ENCODE data around the gene TADA2A.

TADA2A gene

DNA sequence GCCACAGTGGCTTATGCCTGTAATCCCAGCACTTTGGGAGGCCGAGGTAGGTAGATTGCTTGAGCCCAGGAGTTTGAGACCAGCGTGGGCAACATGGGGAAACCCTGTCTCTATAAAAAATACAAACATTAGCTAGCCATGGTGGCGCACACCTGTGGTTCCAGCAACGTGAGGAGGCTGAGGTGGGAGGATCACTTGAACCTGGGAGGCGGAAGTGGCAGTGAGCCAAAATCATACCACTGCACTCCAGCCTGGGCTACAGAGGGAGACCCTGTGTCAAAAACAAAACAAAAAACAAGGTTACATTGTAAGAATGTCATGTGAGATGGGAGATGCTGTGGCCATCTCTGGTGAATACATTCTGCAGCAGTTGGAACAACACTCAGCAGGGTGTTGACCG is 96.5 kb downstream of the TADA2A start:
- H3K36me3 ChIP-seq (ENCODE audit: insufficient read depth): no peaks in the 10 kb centered on the region
- H3K79me2 ChIP-seq (ENCODE audit: insufficient read depth, low read depth): peaks cover 10% of the 10 kb centered on the region; the same call in 1 of the 2 replicates
- H2AFZ ChIP-seq (ENCODE audit: low read depth): no peak overlapping the region
- peaks cover 10% of the 10 kb centered on the region for H3K4me1 ChIP-seq (ENCODE audit: low read depth, poor library complexity, severe bottlenecking)
- no peak overlapping the region for H3K9ac ChIP-seq
- no peak overlapping the region for H3K4me3 ChIP-seq (IDR thresholded peaks at IDR 0.05; ENCODE audit: insufficient read depth, low read depth, low read length)
- H3K27ac ChIP-seq: no peak overlapping the region
- TF ChIP-seq, protein P1, sequence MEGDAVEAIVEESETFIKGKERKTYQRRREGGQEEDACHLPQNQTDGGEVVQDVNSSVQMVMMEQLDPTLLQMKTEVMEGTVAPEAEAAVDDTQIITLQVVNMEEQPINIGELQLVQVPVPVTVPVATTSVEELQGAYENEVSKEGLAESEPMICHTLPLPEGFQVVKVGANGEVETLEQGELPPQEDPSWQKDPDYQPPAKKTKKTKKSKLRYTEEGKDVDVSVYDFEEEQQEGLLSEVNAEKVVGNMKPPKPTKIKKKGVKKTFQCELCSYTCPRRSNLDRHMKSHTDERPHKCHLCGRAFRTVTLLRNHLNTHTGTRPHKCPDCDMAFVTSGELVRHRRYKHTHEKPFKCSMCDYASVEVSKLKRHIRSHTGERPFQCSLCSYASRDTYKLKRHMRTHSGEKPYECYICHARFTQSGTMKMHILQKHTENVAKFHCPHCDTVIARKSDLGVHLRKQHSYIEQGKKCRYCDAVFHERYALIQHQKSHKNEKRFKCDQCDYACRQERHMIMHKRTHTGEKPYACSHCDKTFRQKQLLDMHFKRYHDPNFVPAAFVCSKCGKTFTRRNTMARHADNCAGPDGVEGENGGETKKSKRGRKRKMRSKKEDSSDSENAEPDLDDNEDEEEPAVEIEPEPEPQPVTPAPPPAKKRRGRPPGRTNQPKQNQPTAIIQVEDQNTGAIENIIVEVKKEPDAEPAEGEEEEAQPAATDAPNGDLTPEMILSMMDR (conservative IDR thresholded peaks at IDR 0.05; ENCODE audit: low read depth, low read length): no peak
- H4K20me1 ChIP-seq (ENCODE audit: insufficient read depth): no peaks in the 10 kb centered on the region
- no peaks in the 10 kb centered on the region for H3K27me3 ChIP-seq (ENCODE audit: insufficient read depth, low read depth)
- H3K4me2 ChIP-seq: no peak overlapping the region

DNA sequence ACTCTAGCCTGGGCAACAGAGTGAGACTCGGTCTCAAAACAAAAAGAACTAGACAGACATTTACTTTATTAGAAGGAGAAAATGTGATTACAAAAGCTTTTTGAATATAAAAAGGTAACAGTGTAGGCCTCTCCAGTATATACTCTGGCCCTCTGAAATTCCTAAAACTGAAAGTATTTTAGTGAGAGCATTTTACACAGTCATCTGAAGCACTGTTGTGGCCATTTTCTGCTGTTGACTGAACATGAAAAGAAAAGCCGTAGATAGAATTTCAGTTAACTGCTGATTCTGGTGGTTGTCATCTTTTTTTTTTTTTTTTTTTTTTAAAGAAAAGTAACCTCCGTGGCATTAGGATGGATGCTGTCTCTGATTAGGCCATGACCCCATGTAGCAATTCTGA is 98.6 kb downstream of the TADA2A start:
- H3K79me2 ChIP-seq (ENCODE audit: insufficient read depth, low read depth): peaks cover under 1% of the 10 kb centered on the region; the same call in 1 of the 2 replicates
- peaks cover 10% of the 10 kb centered on the region for H3K4me1 ChIP-seq (ENCODE audit: low read depth, poor library complexity, severe bottlenecking)
- H3K4me3 ChIP-seq (IDR thresholded peaks at IDR 0.05; ENCODE audit: insufficient read depth, low read depth, low read length): no peak overlapping the region
- H3K27me3 ChIP-seq (ENCODE audit: insufficient read depth, low read depth): no peaks in the 10 kb centered on the region
- no peak overlapping the region for H3K9ac ChIP-seq
- no peaks in the 10 kb centered on the region for H3K36me3 ChIP-seq (ENCODE audit: insufficient read depth)
- no peak overlapping the region; the same call in 1 of the 2 replicates for H3K4me2 ChIP-seq
- no peak overlapping the region for H2AFZ ChIP-seq (ENCODE audit: low read depth)
- TF ChIP-seq, protein P1 (conservative IDR thresholded peaks at IDR 0.05; ENCODE audit: low read depth, low read length): no peak
- no peak overlapping the region for H3K27ac ChIP-seq
- no peaks in the 10 kb centered on the region for H4K20me1 ChIP-seq (ENCODE audit: insufficient read depth)

DNA sequence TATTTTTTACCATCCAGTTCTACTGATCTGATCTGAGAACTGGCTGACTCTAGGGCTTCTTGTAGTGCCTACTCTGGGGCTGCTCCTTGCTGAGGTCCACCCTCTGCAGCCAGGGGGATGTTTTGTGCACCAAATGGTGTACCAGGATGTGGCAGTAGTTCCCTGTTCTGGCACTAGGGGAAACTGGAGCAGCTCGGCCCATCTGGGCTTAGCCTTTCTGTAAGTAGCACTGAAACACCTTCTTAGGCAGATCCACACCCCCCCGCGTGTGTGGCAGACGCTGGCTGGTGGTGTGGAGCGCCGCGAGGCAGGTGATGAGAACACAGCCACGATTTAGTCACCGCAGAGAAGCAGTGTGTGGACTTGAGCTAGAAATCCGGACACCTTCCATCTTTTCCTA is 100.0 kb downstream of the TADA2A start:
- peaks cover 10% of the 10 kb centered on the region for H3K4me1 ChIP-seq (ENCODE audit: low read depth, poor library complexity, severe bottlenecking)
- no peak overlapping the region for H3K4me2 ChIP-seq
- H3K4me3 ChIP-seq (IDR thresholded peaks at IDR 0.05; ENCODE audit: insufficient read depth, low read depth, low read length): no peak overlapping the region
- no peaks in the 10 kb centered on the region for H3K27me3 ChIP-seq (ENCODE audit: insufficient read depth, low read depth)
- no peaks in the 10 kb centered on the region for H4K20me1 ChIP-seq (ENCODE audit: insufficient read depth)
- H2AFZ ChIP-seq (ENCODE audit: low read depth): no peak overlapping the region
- H3K9ac ChIP-seq: no peak overlapping the region
- H3K27ac ChIP-seq: no peak overlapping the region
- H3K79me2 ChIP-seq (ENCODE audit: insufficient read depth, low read depth): no peaks in the 10 kb centered on the region; the same call in 1 of the 2 replicates
- TF ChIP-seq, protein P1 (conservative IDR thresholded peaks at IDR 0.05; ENCODE audit: low read depth, low read length): peak; percentile 71
- H3K36me3 ChIP-seq (ENCODE audit: insufficient read depth): no peaks in the 10 kb centered on the region

DNA sequence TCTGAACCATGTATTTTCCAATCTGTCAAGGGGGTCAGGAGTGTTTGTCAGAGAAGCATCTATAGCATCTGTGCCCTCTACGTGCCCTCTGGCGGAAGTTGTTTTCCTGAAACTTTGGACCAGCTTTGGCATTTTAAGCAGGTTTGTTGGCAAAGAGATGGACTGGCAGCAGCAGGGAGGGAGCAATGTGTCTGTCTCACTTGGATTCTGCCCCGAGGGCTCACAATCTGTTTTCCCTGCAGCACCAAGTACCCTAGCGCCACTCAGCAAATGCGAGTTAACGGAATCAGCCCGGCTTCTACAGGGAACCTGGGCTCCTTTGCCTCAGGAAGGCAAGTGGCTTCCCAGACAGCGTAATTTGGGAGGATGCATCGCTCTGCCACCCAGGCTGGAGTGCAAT is 100.4 kb downstream of the TADA2A start:
- Histone ChIP-seq H3K4me3 (IDR thresholded peaks at IDR 0.05; ENCODE audit: insufficient read depth, low read depth, low read length) (no peak overlapping the region), H3K4me2 (no peak overlapping the region), H2AFZ (ENCODE audit: low read depth) (no peak overlapping the region), H3K4me1 (ENCODE audit: low read depth, poor library complexity, severe bottlenecking) (peaks cover 10% of the 10 kb centered on the region), H3K36me3 (ENCODE audit: insufficient read depth) (no peaks in the 10 kb centered on the region), H3K9ac (no peak overlapping the region), H3K79me2 (ENCODE audit: insufficient read depth, low read depth) (peaks cover 2% of the 10 kb centered on the region; the same call in 1 of the 2 replicates), H3K27ac (no peak overlapping the region), H4K20me1 (ENCODE audit: insufficient read depth) (no peaks in the 10 kb centered on the region), H3K27me3 (ENCODE audit: insufficient read depth, low read depth) (no peaks in the 10 kb centered on the region)
- TF ChIP-seq, protein P1 (conservative IDR thresholded peaks at IDR 0.05; ENCODE audit: low read depth, low read length): no peak

Data from KMS-11 (cell line).